H4 (cell line): Measurements from ENCODE around the gene PROSER2. TPM values are rescaled to one million over a fixed set of nuclear protein-coding genes. Genes with fewer than 3 reads are reported as not detected.
"Not testable (repeated sequence)": the region's sequence is repeated elsewhere in the genome, so short reads cannot be mapped to it uniquely, and the experiment has no call there.

ENCODE experiments used
- DNase-seq: peaks from one replicate; pipeline ENCODE4 v3.0.0-alpha.2; 2015; ENCODE audit warnings: low spot score
- total RNA-seq: library from RNA; depleted of rRNA; stranded (reverse); fragments of >200 nt; shearing (Covaris generic); gene quantifications from 2 replicates; pipeline ENCODE4 v1.2.3, GENCODE V29; 2014

Gene PROSER2
- total RNA-seq, 1 experiment from 2014 or later, result 1.9 TPM

GRCh38 chr10:11885437-11886137 is 62.4 kb downstream of the PROSER2 start:
- DNase-seq, result no peak

- DNase-seq, result no peak
Observed at GRCh38 chr10:11886138-11886474, 63.0 kb downstream of the PROSER2 start.

GRCh38 chr10:11886851-11887250 is 63.7 kb downstream of the PROSER2 start:
- no peak for DNase-seq

GRCh38 chr10:11887381-11888227 is 64.4 kb downstream of the PROSER2 start:
- DNase-seq, result no peak

GRCh38 chr10:11889263-11889662 is 66.1 kb downstream of the PROSER2 start:
- not testable (repeated sequence) for DNase-seq

GRCh38 chr10:11891776-11892486 is 68.8 kb downstream of the PROSER2 start:
- DNase-seq, result no peak

GRCh38 chr10:11893749-11894278 is 70.7 kb downstream of the PROSER2 start:
- DNase-seq, result no peak

- DNase-seq, result no peak
Observed at GRCh38 chr10:11894381-11895107, 71.4 kb downstream of the PROSER2 start.

- no peak for DNase-seq
Observed at GRCh38 chr10:11895108-11895466, 71.9 kb downstream of the PROSER2 start.

- no peak for DNase-seq
Observed at GRCh38 chr10:11895598-11895997, 72.4 kb downstream of the PROSER2 start.

- no peak for DNase-seq
Observed at GRCh38 chr10:11896549-11897200, 73.5 kb downstream of the PROSER2 start.

- no peak for DNase-seq
Observed at GRCh38 chr10:11898033-11898371, 74.8 kb downstream of the PROSER2 start.

GRCh38 chr10:11898372-11899066 is 75.4 kb downstream of the PROSER2 start:
- no peak for DNase-seq

- DNase-seq, result no peak
Observed at GRCh38 chr10:11899067-11899876, 76.1 kb downstream of the PROSER2 start.

- no peak for DNase-seq
Observed at GRCh38 chr10:11901036-11901301, 77.8 kb downstream of the PROSER2 start.

- no peak for DNase-seq
Observed at GRCh38 chr10:11901454-11901832, 78.3 kb downstream of the PROSER2 start.

- no peak for DNase-seq
Observed at GRCh38 chr10:11901833-11902475, 78.8 kb downstream of the PROSER2 start.

GRCh38 chr10:11902646-11903045 is 79.5 kb downstream of the PROSER2 start:
- no peak for DNase-seq

- DNase-seq, result no peak
Observed at GRCh38 chr10:11906714-11907113, 83.6 kb downstream of the PROSER2 start.

- no peak for DNase-seq
Observed at GRCh38 chr10:11907914-11908313, 84.8 kb downstream of the PROSER2 start.
